Activated T-helper 9 cell treated with anti-CD3 and anti-CD28 coated beads, Interleukin-2, amount 50 U/mL, for 16 hours (primary cell): ENCODE results near the gene CIP2A.
A peak's percentile ranks its signal among the peaks of the same experiment; 100 is the strongest.
"Not testable (repeated sequence)": the region's sequence is repeated elsewhere in the genome, so short reads cannot be mapped to it uniquely, and the experiment has no call there.

Experiments used
- DNase-seq: peaks from one replicate; pipeline ENCODE4 v3.0.0-alpha.2; 2020; ENCODE audit warnings: low read depth

Gene CIP2A

GRCh38 chr3:108589081-108589997 lies at the start of gene CIP2A, which contains the start of gene DZIP3:
Gene CIP2A, minus strand, starts transcription at chr3:108589438. Its CDS starts 63 bp downstream, at chr3:108589375.
Gene DZIP3, plus strand, starts transcription at chr3:108589722. Its CDS starts 15,685 bp downstream, at chr3:108605407.
- DNase-seq, result peak; percentile 72

GRCh38 chr3:108629974-108630373 lies 40.7 kb upstream of the CIP2A start:
- no peak for DNase-seq

GRCh38 chr3:108623504-108623903 lies 34.3 kb upstream of the CIP2A start:
- DNase-seq, result no peak

GRCh38 chr3:108620250-108620649 lies 31.0 kb upstream of the CIP2A start:
- DNase-seq, result no peak

GRCh38 chr3:108616090-108616489 lies 26.9 kb upstream of the CIP2A start:
- not testable (repeated sequence) for DNase-seq

GRCh38 chr3:108610651-108611050 lies 21.4 kb upstream of the CIP2A start:
- DNase-seq, result no peak

GRCh38 chr3:108608750-108609149 lies 19.5 kb upstream of the CIP2A start:
- no peak for DNase-seq

GRCh38 chr3:108605491-108605890 lies 16.3 kb upstream of the CIP2A start:
- no peak for DNase-seq

- no peak for DNase-seq
These were observed 15.8 kb upstream of the CIP2A start for GRCh38 chr3:108605028-108605427.

- DNase-seq, result no peak
These were observed 14.5 kb upstream of the CIP2A start for GRCh38 chr3:108603691-108604090.

- no peak for DNase-seq
These were observed 13.7 kb upstream of the CIP2A start for GRCh38 chr3:108602935-108603294.

- no peak for DNase-seq
These were observed 13.2 kb upstream of the CIP2A start for GRCh38 chr3:108602249-108602934.

- no peak for DNase-seq
These were observed 10.6 kb upstream of the CIP2A start for GRCh38 chr3:108599677-108600409.

- no peak for DNase-seq
These were observed 9.1 kb upstream of the CIP2A start for GRCh38 chr3:108598375-108598774.

- DNase-seq, result no peak
These were observed 6.1 kb upstream of the CIP2A start for GRCh38 chr3:108595321-108595720.

- DNase-seq, result no peak
These were observed 1.2 kb upstream of the CIP2A start for GRCh38 chr3:108590460-108590859.

- no peak for DNase-seq
These were observed 723 bp upstream of the CIP2A start for GRCh38 chr3:108589998-108590323.

- DNase-seq, result no peak
These were observed 637 bp downstream of the CIP2A start for GRCh38 chr3:108588601-108589000.

- DNase-seq, result no peak
These were observed 11.2 kb downstream of the CIP2A start for GRCh38 chr3:108578064-108578463.

- no peak for DNase-seq
These were observed 19.9 kb downstream of the CIP2A start for GRCh38 chr3:108569336-108569735.

GRCh38 chr3:108566599-108566998 lies 22.6 kb downstream of the CIP2A start:
- DNase-seq, result no peak

GRCh38 chr3:108565506-108565905 lies 23.7 kb downstream of the CIP2A start:
- DNase-seq, result no peak

- no peak for DNase-seq
These were observed 24.7 kb downstream of the CIP2A start for GRCh38 chr3:108564564-108564963.
